Measurements from ENCODE around the gene TP53I3. TPM values are rescaled to one million over a fixed set of nuclear protein-coding genes. Genes with fewer than 3 reads are reported as not detected.

TP53I3 gene
- total RNA-seq, 1 donor from 2014 or later = 81.5 TPM

- H3K27ac Mint-ChIP-seq (ENCODE audit: unreplicated experiment) = peak overlapping the region; percentile 84
- peaks cover 22% of the 10 kb centered on the region for H3K36me3 Mint-ChIP-seq (ENCODE audit: low read depth, unreplicated experiment)
- no peaks in the 10 kb centered on the region for H3K9me3 Mint-ChIP-seq (ENCODE audit: unreplicated experiment)
- DNase-seq (ENCODE audit: low spot score) = no peak
- H3K4me1 Mint-ChIP-seq (ENCODE audit: unreplicated experiment) = peaks cover 14% of the 10 kb centered on the region
- peaks cover 4% of the 10 kb centered on the region for H3K27me3 Mint-ChIP-seq (ENCODE audit: unreplicated experiment)
- peak overlapping the region; percentile 95 for H3K4me3 Mint-ChIP-seq (ENCODE audit: unreplicated experiment)
- TF ChIP-seq CTCF (IDR thresholded peaks at IDR 0.05; ENCODE audit: unreplicated experiment) = no peak
Observed at GRCh38 chr2:24082787-24083566, 1.7 kb downstream of the TP53I3 start.

- peaks cover 25% of the 10 kb centered on the region for H3K4me1 Mint-ChIP-seq (ENCODE audit: unreplicated experiment)
- peaks cover 28% of the 10 kb centered on the region for H3K36me3 Mint-ChIP-seq (ENCODE audit: low read depth, unreplicated experiment)
- H3K4me3 Mint-ChIP-seq (ENCODE audit: unreplicated experiment) = no peak overlapping the region
- no peak overlapping the region for H3K27ac Mint-ChIP-seq (ENCODE audit: unreplicated experiment)
- DNase-seq (ENCODE audit: low spot score) = no peak
- no peak for TF ChIP-seq CTCF (IDR thresholded peaks at IDR 0.05; ENCODE audit: unreplicated experiment)
- no peaks in the 10 kb centered on the region for H3K9me3 Mint-ChIP-seq (ENCODE audit: unreplicated experiment)
- peaks cover 10% of the 10 kb centered on the region for H3K27me3 Mint-ChIP-seq (ENCODE audit: unreplicated experiment)
Observed at GRCh38 chr2:24080701-24081100, 3.9 kb downstream of the TP53I3 start.

- Mint-ChIP-seq H3K27ac (ENCODE audit: unreplicated experiment) (peak overlapping the region; percentile 57), H3K4me1 (ENCODE audit: unreplicated experiment) (peaks cover 19% of the 10 kb centered on the region), H3K27me3 (ENCODE audit: unreplicated experiment) (peaks cover 8% of the 10 kb centered on the region), H3K36me3 (ENCODE audit: low read depth, unreplicated experiment) (peaks cover 36% of the 10 kb centered on the region), H3K9me3 (ENCODE audit: unreplicated experiment) (no peaks in the 10 kb centered on the region), H3K4me3 (ENCODE audit: unreplicated experiment) (peak overlapping the region; percentile 97)
- no peak for DNase-seq (ENCODE audit: low spot score)
- no peak for TF ChIP-seq CTCF (IDR thresholded peaks at IDR 0.05; ENCODE audit: unreplicated experiment)
Observed at GRCh38 chr2:24077879-24078278, 6.8 kb downstream of the TP53I3 start.

- H3K4me1 Mint-ChIP-seq (ENCODE audit: unreplicated experiment) = peaks cover 19% of the 10 kb centered on the region
- peak overlapping the region; percentile 97 for H3K4me3 Mint-ChIP-seq (ENCODE audit: unreplicated experiment)
- no peak for TF ChIP-seq CTCF (IDR thresholded peaks at IDR 0.05; ENCODE audit: unreplicated experiment)
- no peaks in the 10 kb centered on the region for H3K9me3 Mint-ChIP-seq (ENCODE audit: unreplicated experiment)
- peaks cover 35% of the 10 kb centered on the region for H3K36me3 Mint-ChIP-seq (ENCODE audit: low read depth, unreplicated experiment)
- peaks cover 8% of the 10 kb centered on the region for H3K27me3 Mint-ChIP-seq (ENCODE audit: unreplicated experiment)
- peak; percentile 9 for DNase-seq (ENCODE audit: low spot score)
- peak overlapping the region; percentile 57 for H3K27ac Mint-ChIP-seq (ENCODE audit: unreplicated experiment)
Observed at GRCh38 chr2:24077535-24077877, 7.1 kb downstream of the TP53I3 start.

- peaks cover 8% of the 10 kb centered on the region for H3K27me3 Mint-ChIP-seq (ENCODE audit: unreplicated experiment)
- peak overlapping the region; percentile 97 for H3K4me3 Mint-ChIP-seq (ENCODE audit: unreplicated experiment)
- H3K36me3 Mint-ChIP-seq (ENCODE audit: low read depth, unreplicated experiment) = peaks cover 30% of the 10 kb centered on the region
- TF ChIP-seq CTCF (IDR thresholded peaks at IDR 0.05; ENCODE audit: unreplicated experiment) = no peak
- peaks cover 19% of the 10 kb centered on the region for H3K4me1 Mint-ChIP-seq (ENCODE audit: unreplicated experiment)
- peak; percentile 17 for DNase-seq (ENCODE audit: low spot score)
- H3K9me3 Mint-ChIP-seq (ENCODE audit: unreplicated experiment) = no peaks in the 10 kb centered on the region
- no peak overlapping the region for H3K27ac Mint-ChIP-seq (ENCODE audit: unreplicated experiment)
Observed at GRCh38 chr2:24076849-24077534, 7.6 kb downstream of the TP53I3 start.

Measured in endothelial cell (in vitro differentiated cells).